SK-N-SH treated with all-trans-retinoic acid at 6 μM for 48 hours (cell line): ENCODE data around the gene KLK10.

Source experiments
- ARNTL ChIP-seq: fragments of 450-650 bp; formaldehyde crosslinking; IDR thresholded peaks from 2 replicates; pipeline ENCODE4 v1.5.0; 2020; ENCODE audit warnings: low read depth, mild to moderate bottlenecking, moderate library complexity, borderline replicate concordance
- CREB5 ChIP-seq: fragments of 250-450 bp; sonication (Bioruptor Pico); IDR thresholded peaks from 2 replicates; pipeline ENCODE4 v1.5.1; 2020; ENCODE audit warnings: low read depth, mild to moderate bottlenecking, moderate library complexity
- CSDC2 ChIP-seq: fragments of 250-450 bp; sonication (Bioruptor Pico); IDR thresholded peaks from 2 replicates; pipeline ENCODE4 v1.5.0; 2020; ENCODE audit warnings: mild to moderate bottlenecking, moderate library complexity
- ESRRG ChIP-seq: fragments of 250-450 bp; sonication (Bioruptor Pico); IDR thresholded peaks from 2 replicates; pipeline ENCODE4 v1.6.1; 2021; ENCODE audit warnings: mild to moderate bottlenecking
- ISL1 ChIP-seq: fragments of 250-450 bp; sonication (Bioruptor Pico); IDR thresholded peaks from 2 replicates; pipeline ENCODE4 v2.1.2; 2022; ENCODE audit warnings: mild to moderate bottlenecking, moderate library complexity
- OSR1 ChIP-seq: fragments of 250-450 bp; sonication (Bioruptor Pico); IDR thresholded peaks from 2 replicates; pipeline ENCODE4 v1.8.0; 2022; ENCODE audit warnings: moderate library complexity, mild to moderate bottlenecking, inconsistent platforms
- RARB ChIP-seq: fragments of 250-450 bp; sonication (Bioruptor Pico); IDR thresholded peaks from 2 replicates; pipeline ENCODE4 v1.8.0; 2021; ENCODE audit warnings: mild to moderate bottlenecking, moderate library complexity
- SNAI2 ChIP-seq: fragments of 250-450 bp; sonication (Bioruptor Pico); IDR thresholded peaks from 2 replicates; pipeline ENCODE4 v1.5.0; 2020; ENCODE audit warnings: mild to moderate bottlenecking, moderate library complexity
- ZC3H10 ChIP-seq: fragments of 250-450 bp; sonication (Bioruptor Pico); IDR thresholded peaks from 2 replicates; pipeline ENCODE4 v1.5.1; 2021; ENCODE audit warnings: mild to moderate bottlenecking, moderate library complexity
- ZFP3 ChIP-seq: fragments of 250-450 bp; sonication (Bioruptor Pico); IDR thresholded peaks from 2 replicates; pipeline ENCODE4 v1.5.0; 2020; ENCODE audit warnings: mild to moderate bottlenecking, moderate library complexity
- ZFP30 ChIP-seq: fragments of 450-650 bp; formaldehyde crosslinking; IDR thresholded peaks from 2 replicates; pipeline ENCODE4 v1.5.0; 2022; ENCODE audit warnings: mild to moderate bottlenecking, moderate library complexity
- ZNF565 ChIP-seq: fragments of 450-650 bp; formaldehyde crosslinking; conservative IDR thresholded peaks from 2 replicates; pipeline ENCODE4 v1.5.0; 2020; ENCODE audit warnings: low read depth, mild to moderate bottlenecking, moderate library complexity
- ZNF70 ChIP-seq: fragments of 450-650 bp; formaldehyde crosslinking; IDR thresholded peaks from 2 replicates; pipeline ENCODE4 v1.5.0; 2020; ENCODE audit warnings: mild to moderate bottlenecking, moderate library complexity

GRCh38 chr19:50963381-50963780 lies 56.1 kb downstream of the KLK10 start:
- TF ChIP-seq ZNF565 (CRISPR knock-in tag): no peak
- no peak for TF ChIP-seq ZC3H10
- TF ChIP-seq CSDC2 (CRISPR knock-in tag): no peak
- TF ChIP-seq ZFP3 (CRISPR knock-in tag): no peak
- no peak for TF ChIP-seq ISL1 (CRISPR knock-in tag)
- TF ChIP-seq OSR1: no peak
- no peak for TF ChIP-seq ARNTL
- TF ChIP-seq RARB (CRISPR knock-in tag): no peak
- no peak for TF ChIP-seq ZNF70
- TF ChIP-seq CREB5 (CRISPR knock-in tag): no peak
- TF ChIP-seq ESRRG (CRISPR knock-in tag): no peak
- TF ChIP-seq SNAI2 (CRISPR knock-in tag): no peak
- TF ChIP-seq ZFP30 (CRISPR knock-in tag): no peak
